Heart right ventricle (tissue), 16 donors: Measurements from ENCODE around the gene LRP5. TPM values are rescaled to one million over a fixed set of nuclear protein-coding genes. Genes with fewer than 3 reads are reported as not detected.

Experiments used
- ATAC-seq, 8 donors: fragments of 200-7000 bp; cut with Tn5 transposase; one replicate each; pipeline ENCODE4 v1.9.1; 2020; ENCODE audit warnings: mild to moderate bottlenecking in 8 of 8, moderate library complexity in 8 of 8, moderate number of reproducible peaks in 1 of 8
- DNase-seq, 2 donors: peaks; one replicate each; pipeline ENCODE4 v3.0.0-alpha.2; 2020
- H3K27ac ChIP-seq, 10 donors: fragments of 200-600 bp; sonication (generic) in 2 of 10; one replicate each; pipeline versions ENCODE4 v1.5.0 to v1.8.0; 2020 to 2022; ENCODE audit warnings: mild to moderate bottlenecking in 3 of 10
- H3K27me3 ChIP-seq, 7 donors: fragments of 200-600 bp; one replicate each; pipeline ENCODE4 v1.8.0; 2021 to 2022; ENCODE audit warnings: mild to moderate bottlenecking in 2 of 7
- H3K36me3 ChIP-seq, 9 donors: fragments of 200-600 bp; sonication (generic) in 1 of 9; one replicate each; pipeline versions ENCODE4 v1.5.0 to v1.8.0; 2020 to 2022; ENCODE audit warnings: mild to moderate bottlenecking in 2 of 9
- H3K4me1 ChIP-seq, 9 donors: fragments of 200-600 bp; sonication (generic) in 1 of 9; one replicate each; pipeline versions ENCODE4 v1.5.0 to v1.8.0; 2020 to 2022; ENCODE audit warnings: mild to moderate bottlenecking in 4 of 9
- H3K4me3 ChIP-seq, 10 donors: fragments of 200-600 bp; sonication (generic) in 2 of 10; one replicate each; pipeline versions ENCODE4 v1.5.0 to v1.8.0; 2020 to 2022; ENCODE audit warnings: mild to moderate bottlenecking in 7 of 10, moderate library complexity in 2 of 10
- H3K9me3 ChIP-seq, 11 donors: fragments of 200-600 bp in 10 of 11; sonication (generic) in 2 of 11; one replicate each; pipeline versions ENCODE4 v1.5.0 to v1.8.0; 2013 to 2022; ENCODE audit warnings: mild to moderate bottlenecking in 2 of 11, control low read depth in 1 of 11, moderate library complexity in 1 of 11
- WGBS, 2 donors: extraction: QIAGEN DNeasy Blood & Tissue Kit; methylation state at CpG; one replicate each; pipeline ENCODE4 v1.1.7; 2013; ENCODE audit warnings: inconsistent platforms in 1 of 2; 5-methylcytosine and 5-hydroxymethylcytosine counted together
- intact Hi-C, 10 donors: fragments of 100-400 bp; cut with DNase I; formaldehyde crosslinking; loops; one replicate each; pipeline versions ENCODE4 v1.11.1 to v1.14.2; 2022
- polyA plus RNA-seq, 2 donors: library from polyadenylated mRNA; stranded (reverse); fragments of 200-250 nt; gene quantifications; one replicate each; pipeline ENCODE4 v1.2.3, GENCODE V29; 2013
- total RNA-seq, 10 donors: library from RNA; stranded (reverse); fragmentation: NEBNext Ultra II Directional in 3 of 10; extraction: Animal tissue kit (Norgen Biotek cat#: 25700) in 3 of 10; gene quantifications; one replicate each; pipeline versions ENCODE4 v1.2.1 to v1.2.4, GENCODE V29; 2021 to 2023
- TF ChIP-seq, protein P1 (sequence below), 9 donors: fragments of 200-600 bp; sonication (generic) in 2 of 9; IDR thresholded peaks; one replicate each; pipeline versions ENCODE4 v1.5.0 to v1.8.0; 2021 to 2022; ENCODE audit warnings: antibody characterized with exemption in 9 of 9, mild to moderate bottlenecking in 5 of 9, moderate library complexity in 1 of 9
- donor health status: Arrhythmogenic right ventricular cardiomyopathy.
- donor health status: ischemic (EF 13 %, LVEDD 7.1; RV severe dilation, severe dysfunction).
- donor health status: healthy with polysubstance abuse.
- donor health status: DM: no; HTN: yes; CAD: no.
- donor health status: DM: no; HTN: no; CAD: no.
- donor health status: ischemic (EF 25% LVEDD 6.9; RV normal size, moderate dysfunction).
- donor health status: ischemic (EF 25% LVEDD 5.7; RV mildly dilated, moderate dysfunction).
- donor health status: healthy.
- donor health status: DM: yes; HTN: yes; CAD: no.
- donor health status: Ischemic cardiomyopathy.
- donor health status: ischemic (EF 35%, LVEDD 5.7; RV mildly dilated, moderate dysfunction).
- donor health status: nonischemic (EF 11% LVEDD 7.7; RV severe dilation, severe dysfunction).
- donor health status: DM: yes; HTN: yes; CAD: no.
- donor health status: PGD.
- donor health status: ischemic (EF 29% LVEDD 5.4; RV normal size, mild dysfunction).
- donor health status: nonischemic (EF 23%, LVEDD 6.1; RV moderate dilation, normal function).

LRP5 gene
- total and polyA plus RNA-seq, 12 donors, result 23.2 to 73.3 (median 46.3) TPM

- Histone ChIP-seq H3K4me3 (no peak overlapping the region), H3K36me3 (peaks cover 0 to 79% (median 43%) of the 10 kb centered on the region in 9 donors), H3K9me3 (no peaks in the 10 kb centered on the region), H3K27ac (no peak overlapping the region), H3K4me1 (peaks cover 0 to 28% (median 13%) of the 10 kb centered on the region in 9 donors), H3K27me3 (no peaks in the 10 kb centered on the region)
- 89 to 91% methylated on average over 13 of the region's 13 CpGs for WGBS, 2 donors
- DNase-seq, result no peak
- TF ChIP-seq, protein P1, sequence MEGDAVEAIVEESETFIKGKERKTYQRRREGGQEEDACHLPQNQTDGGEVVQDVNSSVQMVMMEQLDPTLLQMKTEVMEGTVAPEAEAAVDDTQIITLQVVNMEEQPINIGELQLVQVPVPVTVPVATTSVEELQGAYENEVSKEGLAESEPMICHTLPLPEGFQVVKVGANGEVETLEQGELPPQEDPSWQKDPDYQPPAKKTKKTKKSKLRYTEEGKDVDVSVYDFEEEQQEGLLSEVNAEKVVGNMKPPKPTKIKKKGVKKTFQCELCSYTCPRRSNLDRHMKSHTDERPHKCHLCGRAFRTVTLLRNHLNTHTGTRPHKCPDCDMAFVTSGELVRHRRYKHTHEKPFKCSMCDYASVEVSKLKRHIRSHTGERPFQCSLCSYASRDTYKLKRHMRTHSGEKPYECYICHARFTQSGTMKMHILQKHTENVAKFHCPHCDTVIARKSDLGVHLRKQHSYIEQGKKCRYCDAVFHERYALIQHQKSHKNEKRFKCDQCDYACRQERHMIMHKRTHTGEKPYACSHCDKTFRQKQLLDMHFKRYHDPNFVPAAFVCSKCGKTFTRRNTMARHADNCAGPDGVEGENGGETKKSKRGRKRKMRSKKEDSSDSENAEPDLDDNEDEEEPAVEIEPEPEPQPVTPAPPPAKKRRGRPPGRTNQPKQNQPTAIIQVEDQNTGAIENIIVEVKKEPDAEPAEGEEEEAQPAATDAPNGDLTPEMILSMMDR (IDR thresholded peaks at IDR 0.05), result no peak
- intact Hi-C loops, result loop anchor here in 4 of 10 donors (5.0 to 10.0 kb wide), 2 partner anchors 122 to 180 kb away; no protein-coding TSS in a partner anchor
- no peak for ATAC-seq
Observed at GRCh38 chr11:68264741-68265540, 47.5 kb upstream of the LRP5 start.

- no peak overlapping the region for H3K4me3 ChIP-seq
- no peak for DNase-seq
- H3K36me3 ChIP-seq, result peaks cover 0 to 65% (median 38%) of the 10 kb centered on the region in 9 donors
- intact Hi-C loops, result loop anchor here in 2 of 10 donors (10.0 kb wide), 1 partner anchor 178 kb away; no protein-coding TSS in a partner anchor
- TF ChIP-seq, protein P1 (IDR thresholded peaks at IDR 0.05), result no peak
- H3K9me3 ChIP-seq, result no peaks in the 10 kb centered on the region
- no peaks in the 10 kb centered on the region for H3K27me3 ChIP-seq
- 86 to 95% methylated on average over 16 of the region's 16 CpGs for WGBS, 2 donors
- no peak for ATAC-seq
- peaks cover 6 to 42% (median 24%) of the 10 kb centered on the region in 9 donors for H3K4me1 ChIP-seq
- H3K27ac ChIP-seq, result peak overlapping the region in 1 of 10 donors; percentile 28
Observed at GRCh38 chr11:68266121-68266891, 46.1 kb upstream of the LRP5 start.

- no peaks in the 10 kb centered on the region for H3K9me3 ChIP-seq
- WGBS, 2 donors, result 92 to 95% methylated on average over 12 of the region's 12 CpGs
- no peaks in the 10 kb centered on the region for H3K27me3 ChIP-seq
- peaks cover 6 to 43% (median 24%) of the 10 kb centered on the region in 9 donors for H3K4me1 ChIP-seq
- H3K4me3 ChIP-seq, result no peak overlapping the region
- peak overlapping the region in 1 of 10 donors; percentile 28 for H3K27ac ChIP-seq
- ATAC-seq (no peak), DNase-seq (no peak)
- intact Hi-C loops, result loop anchor here in 2 of 10 donors (10.0 kb wide), 1 partner anchor 178 kb away; no protein-coding TSS in a partner anchor
- TF ChIP-seq, protein P1 (IDR thresholded peaks at IDR 0.05), result no peak
- peaks cover 0 to 56% (median 29%) of the 10 kb centered on the region in 9 donors for H3K36me3 ChIP-seq
Observed at GRCh38 chr11:68266936-68267880, 45.2 kb upstream of the LRP5 start.
